ENCODE measurements around the gene LRRIQ3.

DNA sequence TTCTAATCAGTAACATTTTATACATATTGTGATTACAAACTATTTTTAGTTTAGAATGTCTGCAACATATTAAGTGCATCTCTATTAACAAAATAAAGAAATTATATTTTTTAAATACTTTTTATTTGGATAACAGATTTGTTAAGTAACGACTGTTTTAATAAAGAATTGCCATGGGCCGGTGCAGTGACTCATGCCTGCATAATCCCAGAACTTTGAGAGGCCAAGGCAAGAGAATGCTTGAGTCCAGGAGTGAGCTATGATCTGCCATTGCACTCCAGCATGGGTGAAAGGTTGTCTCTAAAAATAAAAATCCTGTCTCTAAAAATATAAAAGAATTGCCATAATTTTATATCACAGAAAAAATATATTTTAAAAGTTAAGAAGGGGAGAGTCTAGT, 4.1 kb downstream of the LRRIQ3 start:
- TF ChIP-seq POLR2A (IDR thresholded peaks at IDR 0.05): no peak
- TF ChIP-seq, protein P1, sequence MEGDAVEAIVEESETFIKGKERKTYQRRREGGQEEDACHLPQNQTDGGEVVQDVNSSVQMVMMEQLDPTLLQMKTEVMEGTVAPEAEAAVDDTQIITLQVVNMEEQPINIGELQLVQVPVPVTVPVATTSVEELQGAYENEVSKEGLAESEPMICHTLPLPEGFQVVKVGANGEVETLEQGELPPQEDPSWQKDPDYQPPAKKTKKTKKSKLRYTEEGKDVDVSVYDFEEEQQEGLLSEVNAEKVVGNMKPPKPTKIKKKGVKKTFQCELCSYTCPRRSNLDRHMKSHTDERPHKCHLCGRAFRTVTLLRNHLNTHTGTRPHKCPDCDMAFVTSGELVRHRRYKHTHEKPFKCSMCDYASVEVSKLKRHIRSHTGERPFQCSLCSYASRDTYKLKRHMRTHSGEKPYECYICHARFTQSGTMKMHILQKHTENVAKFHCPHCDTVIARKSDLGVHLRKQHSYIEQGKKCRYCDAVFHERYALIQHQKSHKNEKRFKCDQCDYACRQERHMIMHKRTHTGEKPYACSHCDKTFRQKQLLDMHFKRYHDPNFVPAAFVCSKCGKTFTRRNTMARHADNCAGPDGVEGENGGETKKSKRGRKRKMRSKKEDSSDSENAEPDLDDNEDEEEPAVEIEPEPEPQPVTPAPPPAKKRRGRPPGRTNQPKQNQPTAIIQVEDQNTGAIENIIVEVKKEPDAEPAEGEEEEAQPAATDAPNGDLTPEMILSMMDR (IDR thresholded peaks at IDR 0.05): no peak

Measured in stomach (tissue), 4 donors.